Measurements from ENCODE around the gene PDGFB. TPM values are rescaled to one million over a fixed set of nuclear protein-coding genes. Genes with fewer than 3 reads are reported as not detected.

PDGFB gene
- total and polyA plus RNA-seq, 2 of the 4 experiments (the other 2 are of a cell fraction), result 0.07 TPM; not detected in 1

DNA sequence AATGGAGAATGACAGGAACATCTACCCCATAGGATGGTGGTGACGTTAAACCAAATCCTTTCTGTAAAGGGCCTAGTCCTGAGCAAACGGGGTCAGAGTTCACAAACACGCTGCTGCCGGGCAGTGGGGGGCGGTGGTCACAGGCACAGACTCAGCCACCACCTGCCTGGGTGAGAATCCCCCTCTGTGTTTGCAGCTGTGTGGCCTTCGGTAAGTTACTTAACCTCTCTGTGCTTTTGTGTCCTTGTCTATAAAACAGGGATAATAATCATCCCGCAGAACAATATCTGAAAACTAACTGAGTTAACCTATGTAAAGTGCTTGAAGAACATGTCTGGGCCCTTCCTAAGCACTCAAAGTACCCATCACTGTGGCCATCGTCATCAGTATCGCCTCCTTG lies 26.0 kb upstream of the PDGFB start:
- Histone ChIP-seq H3K23ac (ENCODE audit: low read depth, low read length) (no peak overlapping the region), H3K9me3 (ENCODE audit: control insufficient read depth, insufficient read depth, low read length) (peaks cover 4% of the 10 kb centered on the region), H4K91ac (ENCODE audit: insufficient read depth, low read depth, low read length) (no peak overlapping the region), H2AK5ac (ENCODE audit: low read depth, low read length) (no peak overlapping the region), H4K8ac (ENCODE audit: low read depth in 2 of 2, low read length in 2 of 2) (no peak overlapping the region), H4K5ac (ENCODE audit: low read depth, low read length) (no peak overlapping the region), H3K4me3 (ENCODE audit: insufficient read depth, low read depth, low read length) (no peak overlapping the region), H4K20me1 (ENCODE audit: insufficient read depth, low read length) (no peaks in the 10 kb centered on the region), H2BK20ac (ENCODE audit: low read depth, low read length) (no peak overlapping the region), H3K14ac (replicated peaks; ENCODE audit: low read depth, low read length) (no peak overlapping the region), H3K9ac (ENCODE audit: low read depth, low read length) (no peak overlapping the region), H2BK120ac (ENCODE audit: low read depth, low read length) (no peak overlapping the region), H3K4me1 (ENCODE audit: control insufficient read depth, insufficient read depth, low read length) (no peaks in the 10 kb centered on the region), H2AK9ac (replicated peaks; ENCODE audit: low read depth, low read length, poor library complexity) (no peak overlapping the region), H3K4ac (ENCODE audit: low read depth, low read length) (no peak overlapping the region), H2BK5ac (ENCODE audit: low read depth, low read length, poor library complexity, severe bottlenecking) (no peak overlapping the region), H3K4me2 (ENCODE audit: low read depth, low read length) (no peak overlapping the region), H2BK15ac (ENCODE audit: low read depth, low read length) (no peak overlapping the region), H3K9me1 (ENCODE audit: insufficient read depth, low read length) (peaks cover 9% of the 10 kb centered on the region), H3K27me3 (ENCODE audit: control insufficient read depth, insufficient read depth, low read length) (no peaks in the 10 kb centered on the region), H3K18ac (ENCODE audit: low read depth, low read length) (no peak overlapping the region), H3K56ac (ENCODE audit: extremely low read depth, insufficient read depth, low read length) (no peak overlapping the region), H3K27ac (ENCODE audit: insufficient read depth, low read length) (no peak overlapping the region), H2AFZ (replicated peaks; ENCODE audit: low read length, poor library complexity) (no peak overlapping the region), H3K36me3 (ENCODE audit: control insufficient read depth, insufficient read depth, low read length) (no peaks in the 10 kb centered on the region), H3K79me1 (ENCODE audit: low read depth in 1 of 2, low read length in 2 of 2) (no peaks in the 10 kb centered on the region)
- no TSS peak for BruUV-seq (replicated peaks)
- dilution Hi-C loops (cut with HindIII; ENCODE audit: low sequenced_read_pairs, unreplicated experiment), result no loop called here
- intact Hi-C loops (cut with micrococcal nuclease), result no loop called here
- DNase-seq (no peak), ATAC-seq (ENCODE audit: low read depth) (no peak)
- in situ Hi-C loops (cut with MboI; ENCODE audit: low sequenced_read_pairs), result no loop called here
- 97% methylated on average over 9 of the region's 9 CpGs; no CpG with 5 or more reads in 1 of the 2 experiments for WGBS, 2 experiments (ENCODE audit: extremely low coverage in 2 of 2, insufficient read length in 1 of 2)
- ChIA-PET POLR2A (ENCODE audit: unreplicated experiment) (no interaction called here), CTCF (interaction anchor here (0.6 kb wide), 1 partner anchor 21 kb away, joined by 3 read pairs; no protein-coding TSS in a partner anchor)
- TF ChIP-seq RCOR1 (IDR thresholded peaks at IDR 0.05; ENCODE audit: insufficient replicate concordance, low read length), result no peak
- no peak for TF ChIP-seq MXI1 (IDR thresholded peaks at IDR 0.05; ENCODE audit: borderline replicate concordance, low read depth, low read length)
- TF ChIP-seq CHD1 (IDR thresholded peaks at IDR 0.05; ENCODE audit: low read depth, low read length), result no peak
- TF ChIP-seq MAZ (IDR thresholded peaks at IDR 0.05; ENCODE audit: borderline replicate concordance, low read depth, low read length), result no peak
- TF ChIP-seq, protein P1, sequence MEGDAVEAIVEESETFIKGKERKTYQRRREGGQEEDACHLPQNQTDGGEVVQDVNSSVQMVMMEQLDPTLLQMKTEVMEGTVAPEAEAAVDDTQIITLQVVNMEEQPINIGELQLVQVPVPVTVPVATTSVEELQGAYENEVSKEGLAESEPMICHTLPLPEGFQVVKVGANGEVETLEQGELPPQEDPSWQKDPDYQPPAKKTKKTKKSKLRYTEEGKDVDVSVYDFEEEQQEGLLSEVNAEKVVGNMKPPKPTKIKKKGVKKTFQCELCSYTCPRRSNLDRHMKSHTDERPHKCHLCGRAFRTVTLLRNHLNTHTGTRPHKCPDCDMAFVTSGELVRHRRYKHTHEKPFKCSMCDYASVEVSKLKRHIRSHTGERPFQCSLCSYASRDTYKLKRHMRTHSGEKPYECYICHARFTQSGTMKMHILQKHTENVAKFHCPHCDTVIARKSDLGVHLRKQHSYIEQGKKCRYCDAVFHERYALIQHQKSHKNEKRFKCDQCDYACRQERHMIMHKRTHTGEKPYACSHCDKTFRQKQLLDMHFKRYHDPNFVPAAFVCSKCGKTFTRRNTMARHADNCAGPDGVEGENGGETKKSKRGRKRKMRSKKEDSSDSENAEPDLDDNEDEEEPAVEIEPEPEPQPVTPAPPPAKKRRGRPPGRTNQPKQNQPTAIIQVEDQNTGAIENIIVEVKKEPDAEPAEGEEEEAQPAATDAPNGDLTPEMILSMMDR (conservative IDR thresholded peaks at IDR 0.05; ENCODE audit: low read depth, low read length), result no peak
- no peak for TF ChIP-seq FOS (IDR thresholded peaks at IDR 0.05; ENCODE audit: low read depth, low read length)
- no peak for TF ChIP-seq BHLHE40 (IDR thresholded peaks at IDR 0.05; ENCODE audit: low read depth, low read length)
- TF ChIP-seq RFX5 (IDR thresholded peaks at IDR 0.05; ENCODE audit: low read depth, low read length), result no peak
- no peak for TF ChIP-seq ELK1 (IDR thresholded peaks at IDR 0.05; ENCODE audit: borderline replicate concordance, low read depth, low read length)
- TF ChIP-seq SMC3 (IDR thresholded peaks at IDR 0.05; ENCODE audit: low read depth, low read length), result no peak
- no peak for TF ChIP-seq MAFK (IDR thresholded peaks at IDR 0.05; ENCODE audit: low read depth, low read length)
- no peak for TF ChIP-seq CEBPB (IDR thresholded peaks at IDR 0.05; ENCODE audit: low read depth, low read length)
- no peak for TF ChIP-seq RAD21 (IDR thresholded peaks at IDR 0.05; ENCODE audit: low read length)
- no peak for TF ChIP-seq POLR2A (IDR thresholded peaks at IDR 0.05; ENCODE audit: low read depth, low read length)
- no peak for TF ChIP-seq NFE2L2 (IDR thresholded peaks at IDR 0.05; ENCODE audit: low read depth, low read length)
- TF ChIP-seq, protein P2, sequence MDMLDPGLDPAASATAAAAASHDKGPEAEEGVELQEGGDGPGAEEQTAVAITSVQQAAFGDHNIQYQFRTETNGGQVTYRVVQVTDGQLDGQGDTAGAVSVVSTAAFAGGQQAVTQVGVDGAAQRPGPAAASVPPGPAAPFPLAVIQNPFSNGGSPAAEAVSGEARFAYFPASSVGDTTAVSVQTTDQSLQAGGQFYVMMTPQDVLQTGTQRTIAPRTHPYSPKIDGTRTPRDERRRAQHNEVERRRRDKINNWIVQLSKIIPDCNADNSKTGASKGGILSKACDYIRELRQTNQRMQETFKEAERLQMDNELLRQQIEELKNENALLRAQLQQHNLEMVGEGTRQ (IDR thresholded peaks at IDR 0.05; ENCODE audit: low read depth, low read length), result no peak

Measured in IMR-90 (cell line).